ENCODE results near the gene CIDEB.
A peak's percentile ranks its signal among the peaks of the same experiment; 100 is the strongest.
"Not testable (repeated sequence)": the region's sequence is repeated elsewhere in the genome, so short reads cannot be mapped to it uniquely, and the experiment has no call there.

CIDEB gene

GRCh38 chr14:24331731-24332267 lies 24.0 kb upstream of the CIDEB start:
- no peak for DNase-seq

GRCh38 chr14:24330973-24331674 lies 23.3 kb upstream of the CIDEB start:
- no peak for DNase-seq

GRCh38 chr14:24329736-24330135 lies 22.0 kb upstream of the CIDEB start:
- DNase-seq = peak in 1 of 2 experiments; percentile 27

- no peak for DNase-seq
Observed at GRCh38 chr14:24329073-24329663, 21.4 kb upstream of the CIDEB start.

GRCh38 chr14:24327914-24328313 lies 20.1 kb upstream of the CIDEB start:
- DNase-seq = not testable (repeated sequence)

- DNase-seq = no peak
Observed at GRCh38 chr14:24327303-24327702, 19.5 kb upstream of the CIDEB start.

GRCh38 chr14:24325963-24326362 lies 18.2 kb upstream of the CIDEB start:
- no peak for DNase-seq

GRCh38 chr14:24325041-24325530 lies 17.3 kb upstream of the CIDEB start:
- no peak for DNase-seq

- no peak for DNase-seq
Observed at GRCh38 chr14:24324024-24324423, 16.2 kb upstream of the CIDEB start.

- no peak for DNase-seq
Observed at GRCh38 chr14:24323341-24323740, 15.6 kb upstream of the CIDEB start.

GRCh38 chr14:24322672-24323071 lies 14.9 kb upstream of the CIDEB start:
- DNase-seq = no peak

- no peak for DNase-seq
Observed at GRCh38 chr14:24321212-24321975, 13.6 kb upstream of the CIDEB start.

GRCh38 chr14:24317141-24317928 lies 9.6 kb upstream of the CIDEB start:
- no peak for DNase-seq

- no peak for DNase-seq
Observed at GRCh38 chr14:24316597-24316950, 8.8 kb upstream of the CIDEB start.

- no peak for DNase-seq
Observed at GRCh38 chr14:24315807-24316596, 8.2 kb upstream of the CIDEB start.

- no peak for DNase-seq
Observed at GRCh38 chr14:24315243-24315806, 7.5 kb upstream of the CIDEB start.

- DNase-seq = no peak
Observed at GRCh38 chr14:24314377-24315193, 6.8 kb upstream of the CIDEB start.

GRCh38 chr14:24313913-24314312 lies 6.1 kb upstream of the CIDEB start:
- DNase-seq = no peak

GRCh38 chr14:24312736-24313507 lies 5.1 kb upstream of the CIDEB start:
- no peak for DNase-seq

Data from activated CD4-positive, alpha-beta T cell treated with anti-CD3 and anti-CD28 coated beads, Interleukin-2, amount 50 U/mL, for 4 hours (primary cell).